ENCODE data around the gene PCCA. TPM values are rescaled to one million over a fixed set of nuclear protein-coding genes. Genes with fewer than 3 reads are reported as not detected.
"Not testable (repeated sequence)": the region's sequence is repeated elsewhere in the genome, so short reads cannot be mapped to it uniquely, and the experiment has no call there.

The PCCA gene
- total and polyA plus RNA-seq, 2 donors from 2014 or later, result 86.2 to 222 TPM

DNA sequence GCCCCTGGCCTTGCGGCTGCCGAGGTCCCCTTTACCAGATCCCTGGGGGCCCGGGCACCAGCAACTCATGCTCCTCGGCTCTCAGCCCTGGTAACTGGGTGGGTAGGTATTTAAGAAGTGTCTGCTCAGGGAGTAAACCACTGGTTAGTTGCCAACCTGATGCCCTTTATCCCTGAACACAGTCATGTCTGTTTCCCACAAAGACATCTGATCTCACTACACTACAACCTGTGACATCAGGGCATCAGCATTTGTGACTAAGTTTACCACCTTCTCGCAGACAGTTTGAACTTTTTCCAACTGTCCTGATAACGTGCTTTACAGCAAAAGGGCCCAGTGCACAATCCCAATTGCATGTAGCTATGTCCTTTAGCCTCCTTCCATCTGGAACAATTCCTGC, 477.6 kb downstream of the PCCA start:
- intact Hi-C loops (cut with DNase I), result no loop called here
- peaks cover 0 to 8% (median 0%) of the 10 kb centered on the region in 3 donors for H3K4me1 ChIP-seq (ENCODE audit: control insufficient read depth in 2 of 3, insufficient read depth in 2 of 3, low read depth in 1 of 3, low read length in 3 of 3)
- no peaks in the 10 kb centered on the region for H3K36me3 ChIP-seq (ENCODE audit: control insufficient read depth in 2 of 3, insufficient read depth in 3 of 3, low read length in 3 of 3)
- DNase-seq, result no peak
- no peak for TF ChIP-seq CTCF (IDR thresholded peaks at IDR 0.05; ENCODE audit: borderline replicate concordance, extremely low read depth, insufficient read depth)
- H3K27ac ChIP-seq (ENCODE audit: low read depth in 2 of 2, low read length in 2 of 2), result no peak overlapping the region
- H3K9ac ChIP-seq (ENCODE audit: low read length in 3 of 3), result no peak overlapping the region
- H3K9me3 ChIP-seq (ENCODE audit: control insufficient read depth in 2 of 3, insufficient read depth in 1 of 3, low read length in 3 of 3), result peaks cover 0 to 5% (median 0%) of the 10 kb centered on the region in 3 donors
- no peak for FAIRE-seq
- H3K27me3 ChIP-seq (ENCODE audit: control insufficient read depth, insufficient read depth, low read length), result no peaks in the 10 kb centered on the region
- H3K4me3 ChIP-seq (ENCODE audit: low read length in 3 of 3), result no peak overlapping the region

DNA sequence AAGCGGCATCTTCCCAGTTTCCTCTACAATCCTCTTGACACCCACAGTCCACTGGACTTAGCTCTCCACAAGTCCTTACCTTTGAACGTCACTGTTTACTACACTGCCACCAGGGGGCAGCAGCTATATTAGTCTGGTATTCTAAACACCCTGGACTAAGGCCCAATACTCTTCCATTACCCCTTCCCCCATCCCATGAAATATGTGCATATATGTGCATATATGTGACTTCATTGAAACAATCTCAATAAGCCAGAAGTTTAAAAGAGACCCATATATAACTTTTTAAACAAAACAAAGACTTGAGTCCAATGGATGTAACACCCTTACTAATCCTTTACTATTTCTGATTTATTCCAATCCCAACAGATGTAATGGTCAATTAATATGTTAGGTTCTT, 484.2 kb downstream of the PCCA start:
- FAIRE-seq, result no peak
- no peak overlapping the region for H3K27ac ChIP-seq (ENCODE audit: low read depth in 2 of 2, low read length in 2 of 2)
- intact Hi-C loops (cut with DNase I), result no loop called here
- no peaks in the 10 kb centered on the region for H3K4me1 ChIP-seq (ENCODE audit: control insufficient read depth in 2 of 3, insufficient read depth in 2 of 3, low read depth in 1 of 3, low read length in 3 of 3)
- no peaks in the 10 kb centered on the region for H3K36me3 ChIP-seq (ENCODE audit: control insufficient read depth in 2 of 3, insufficient read depth in 3 of 3, low read length in 3 of 3)
- no peaks in the 10 kb centered on the region for H3K27me3 ChIP-seq (ENCODE audit: control insufficient read depth, insufficient read depth, low read length)
- peak; percentile 55 for TF ChIP-seq CTCF (IDR thresholded peaks at IDR 0.05; ENCODE audit: borderline replicate concordance, extremely low read depth, insufficient read depth)
- no peak overlapping the region for H3K4me3 ChIP-seq (ENCODE audit: low read length in 3 of 3)
- H3K9ac ChIP-seq (ENCODE audit: low read length in 3 of 3), result no peak overlapping the region
- DNase-seq, result peak in 4 of 5 donors; percentile 34 to 69 (median 50)
- H3K9me3 ChIP-seq (ENCODE audit: control insufficient read depth in 2 of 3, insufficient read depth in 1 of 3, low read length in 3 of 3), result no peaks in the 10 kb centered on the region

DNA sequence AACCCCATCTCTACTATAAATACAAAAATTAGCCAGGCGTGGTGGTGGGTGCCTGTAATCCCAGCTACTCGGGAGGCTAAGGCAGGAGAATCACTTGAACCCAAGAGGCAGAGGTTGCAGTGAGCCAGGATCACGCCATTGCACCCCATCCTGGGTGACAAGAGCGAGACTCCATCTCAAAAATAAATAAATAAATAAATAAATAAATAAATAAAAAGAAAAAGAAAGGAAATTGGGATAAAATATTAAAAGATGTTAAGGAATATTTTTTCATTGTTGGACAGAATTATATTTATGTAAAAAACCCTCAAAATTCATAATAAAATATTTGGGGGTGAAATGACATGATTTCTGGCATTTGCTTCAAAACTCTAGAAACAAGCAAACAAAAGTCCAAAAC, 488.3 kb downstream of the PCCA start:
- FAIRE-seq; H3K4me3 ChIP-seq (ENCODE audit: low read length in 3 of 3); H3K27me3 ChIP-seq (ENCODE audit: control insufficient read depth, insufficient read depth, low read length); H3K4me1 ChIP-seq (ENCODE audit: control insufficient read depth in 2 of 3, insufficient read depth in 2 of 3, low read depth in 1 of 3, low read length in 3 of 3); H3K27ac ChIP-seq (ENCODE audit: low read depth in 2 of 2, low read length in 2 of 2); H3K9ac ChIP-seq (ENCODE audit: low read length in 3 of 3); H3K36me3 ChIP-seq (ENCODE audit: control insufficient read depth in 2 of 3, insufficient read depth in 3 of 3, low read length in 3 of 3); intact Hi-C loops (cut with DNase I); H3K9me3 ChIP-seq (ENCODE audit: control insufficient read depth in 2 of 3, insufficient read depth in 1 of 3, low read length in 3 of 3); DNase-seq: not testable (repeated sequence)

Other genes starting within 250 kb of the PCCA start
- gene ZIC5, start 117.3 kb upstream of the PCCA start, total RNA-seq, result not detected
- not detected for gene ZIC5, start 117.3 kb upstream of the PCCA start, polyA plus RNA-seq (ENCODE audit: insufficient read depth, low read depth, low replicate concordance)
- 1.4 TPM for gene ZIC2, start 107.3 kb upstream of the PCCA start, total RNA-seq
- gene ZIC2, start 107.3 kb upstream of the PCCA start, polyA plus RNA-seq (ENCODE audit: insufficient read depth, low read depth, low replicate concordance), result 0.13 TPM